Frontal cortex (tissue), 4 donors: ENCODE data around the gene IDE. TPM values are rescaled to one million over a fixed set of nuclear protein-coding genes. Genes with fewer than 3 reads are reported as not detected.
"Not testable (repeated sequence)": the region's sequence is repeated elsewhere in the genome, so short reads cannot be mapped to it uniquely, and the experiment has no call there.

ENCODE experiments used
- DNase-seq, 2 donors: peaks; one replicate each; pipeline ENCODE4 v3.0.0; 2012; ENCODE audit warnings: low spot score in 2 of 2
- FAIRE-seq: peaks from 2 replicates; lab custom pipeline; 2012; peaks lifted over from hg19 to GRCh38; lab: Jason Lieb, UNC
- total RNA-seq: library from RNA; depleted of rRNA; stranded (reverse); fragments of >200 nt; gene quantifications from one replicate; pipeline ENCODE4 v1.2.3, GENCODE V29; 2014
- donor health status: control.
- donor health status: control.
- donor health status: control.

Gene IDE
- total RNA-seq, 1 donor from 2014 or later = 15.9 TPM

- DNase-seq (no peak), FAIRE-seq (no peak)
Observed at GRCh38 chr10:92502296-92502808, 71.5 kb downstream of the IDE start.

GRCh38 chr10:92493362-92493761 lies 80.5 kb downstream of the IDE start:
- FAIRE-seq = no peak
- DNase-seq = no peak

GRCh38 chr10:92492748-92493240 lies 81.1 kb downstream of the IDE start:
- FAIRE-seq (no peak), DNase-seq (no peak)

GRCh38 chr10:92490387-92490786 lies 83.5 kb downstream of the IDE start:
- FAIRE-seq = no peak
- DNase-seq = no peak

- FAIRE-seq (no peak), DNase-seq (no peak)
Observed at GRCh38 chr10:92486637-92487036, 87.3 kb downstream of the IDE start.

- FAIRE-seq = no peak
- no peak for DNase-seq
Observed at GRCh38 chr10:92483539-92483938, 90.4 kb downstream of the IDE start.

- no peak for FAIRE-seq
- DNase-seq = no peak
Observed at GRCh38 chr10:92480413-92480812, 93.5 kb downstream of the IDE start.

GRCh38 chr10:92479547-92479946 lies 94.3 kb downstream of the IDE start:
- no peak for FAIRE-seq

GRCh38 chr10:92478536-92478935 lies 95.4 kb downstream of the IDE start:
- DNase-seq (no peak), FAIRE-seq (no peak)

More at GRCh38 chr10:92479547-92479946, 94.3 kb downstream of the IDE start:
- DNase-seq = no peak

- FAIRE-seq (no peak), DNase-seq (no peak)
Observed at GRCh38 chr10:92475357-92475868, 98.5 kb downstream of the IDE start.

- DNase-seq = no peak
- FAIRE-seq = no peak
Observed at GRCh38 chr10:92470026-92470425, 103.9 kb downstream of the IDE start.

- no peak for FAIRE-seq
- no peak for DNase-seq
Observed at GRCh38 chr10:92464364-92464763, 109.5 kb downstream of the IDE start.

- no peak for DNase-seq
- FAIRE-seq = no peak
Observed at GRCh38 chr10:92463582-92463981, 110.3 kb downstream of the IDE start.

- DNase-seq, FAIRE-seq: not testable (repeated sequence)
Observed at GRCh38 chr10:92454955-92455354, 118.9 kb downstream of the IDE start.

GRCh38 chr10:92452313-92452712 lies 121.6 kb downstream of the IDE start:
- DNase-seq = no peak
- FAIRE-seq = no peak

- DNase-seq (no peak), FAIRE-seq (no peak)
Observed at GRCh38 chr10:92451431-92451830, 122.5 kb downstream of the IDE start.

GRCh38 chr10:92450896-92451295 lies 123.0 kb downstream of the IDE start:
- DNase-seq = no peak
- FAIRE-seq = no peak

GRCh38 chr10:92440578-92440977 lies 133.3 kb downstream of the IDE start:
- FAIRE-seq = no peak
- no peak for DNase-seq

GRCh38 chr10:92438220-92438619 lies 135.7 kb downstream of the IDE start:
- FAIRE-seq (no peak), DNase-seq (no peak)

GRCh38 chr10:92436611-92437010 lies 137.3 kb downstream of the IDE start:
- FAIRE-seq (no peak), DNase-seq (no peak)

- DNase-seq, FAIRE-seq: not testable (repeated sequence)
Observed at GRCh38 chr10:92436065-92436464, 137.8 kb downstream of the IDE start.

GRCh38 chr10:92434385-92434784 lies 139.5 kb downstream of the IDE start:
- DNase-seq = no peak
- no peak for FAIRE-seq
